ENCODE results near the gene CGB7.
A peak's percentile ranks its signal among the peaks of the same experiment; 100 is the strongest.
"Not testable (repeated sequence)": the region's sequence is repeated elsewhere in the genome, so short reads cannot be mapped to it uniquely, and the experiment has no call there.

The CGB7 gene

GRCh38 chr19:49057636-49058234, at the start of gene CGB7:
Gene CGB7, minus strand, starts transcription at chr19:49057749. Its CDS starts 2,374 bp downstream, at chr19:49055375.
- DNase-seq: no peak

DNA sequence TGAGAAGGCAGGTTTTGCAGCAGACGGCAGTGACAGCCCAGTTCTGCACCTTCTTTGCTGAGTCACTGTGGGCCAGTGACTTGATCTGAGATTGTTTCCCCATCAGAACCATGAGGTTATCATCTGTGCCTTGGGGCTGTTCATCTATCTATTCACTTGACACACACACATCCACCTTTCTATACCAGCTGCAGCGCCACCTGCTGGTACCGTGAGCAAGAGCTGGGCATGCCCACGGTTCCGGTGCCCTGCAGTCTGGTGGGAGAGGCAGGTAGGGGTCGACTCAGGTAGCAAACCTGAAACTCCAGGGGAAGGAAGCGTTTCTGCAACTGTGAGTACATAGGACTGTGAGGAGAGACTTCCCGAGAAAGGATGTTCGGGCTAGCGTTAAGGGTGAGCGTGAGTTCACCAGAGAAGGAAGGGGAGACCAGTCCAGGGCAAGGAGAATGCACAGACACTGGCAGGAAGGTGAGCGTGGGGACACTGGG, 49.1 kb upstream of the CGB7 start:
- DNase-seq: peak; percentile 50

DNA sequence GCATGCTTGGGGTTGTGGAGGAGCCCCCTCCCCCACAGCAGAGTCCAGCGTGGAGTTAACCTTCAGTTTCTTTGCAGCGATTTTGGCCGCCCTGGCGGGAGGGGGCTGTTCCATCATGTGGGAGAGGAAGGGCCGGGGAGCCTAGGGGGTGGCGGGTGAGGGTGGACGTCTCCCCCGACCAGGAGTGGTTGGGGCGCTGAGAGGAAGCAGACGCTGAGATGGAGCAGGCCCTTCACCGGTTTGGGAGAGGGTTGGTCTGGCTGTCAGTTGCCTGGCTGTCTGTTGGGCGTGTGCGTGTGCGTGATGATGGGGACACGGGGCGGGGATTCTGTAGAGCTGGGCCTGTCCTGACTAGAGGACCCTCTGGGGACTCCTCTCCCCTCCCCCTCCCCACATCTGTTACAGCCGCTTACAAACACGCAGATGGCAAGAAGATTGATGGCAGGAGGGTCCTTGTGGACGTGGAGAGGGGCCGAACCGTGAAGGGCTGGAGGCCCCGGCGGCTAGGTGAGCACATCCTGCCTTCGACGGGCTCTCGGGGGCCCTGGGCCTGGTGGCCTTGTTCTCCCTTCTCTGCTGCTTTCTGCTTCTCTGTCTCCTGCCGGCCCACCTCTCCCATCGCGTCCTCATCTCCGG, 46.8 kb upstream of the CGB7 start:
- DNase-seq: no peak

DNA sequence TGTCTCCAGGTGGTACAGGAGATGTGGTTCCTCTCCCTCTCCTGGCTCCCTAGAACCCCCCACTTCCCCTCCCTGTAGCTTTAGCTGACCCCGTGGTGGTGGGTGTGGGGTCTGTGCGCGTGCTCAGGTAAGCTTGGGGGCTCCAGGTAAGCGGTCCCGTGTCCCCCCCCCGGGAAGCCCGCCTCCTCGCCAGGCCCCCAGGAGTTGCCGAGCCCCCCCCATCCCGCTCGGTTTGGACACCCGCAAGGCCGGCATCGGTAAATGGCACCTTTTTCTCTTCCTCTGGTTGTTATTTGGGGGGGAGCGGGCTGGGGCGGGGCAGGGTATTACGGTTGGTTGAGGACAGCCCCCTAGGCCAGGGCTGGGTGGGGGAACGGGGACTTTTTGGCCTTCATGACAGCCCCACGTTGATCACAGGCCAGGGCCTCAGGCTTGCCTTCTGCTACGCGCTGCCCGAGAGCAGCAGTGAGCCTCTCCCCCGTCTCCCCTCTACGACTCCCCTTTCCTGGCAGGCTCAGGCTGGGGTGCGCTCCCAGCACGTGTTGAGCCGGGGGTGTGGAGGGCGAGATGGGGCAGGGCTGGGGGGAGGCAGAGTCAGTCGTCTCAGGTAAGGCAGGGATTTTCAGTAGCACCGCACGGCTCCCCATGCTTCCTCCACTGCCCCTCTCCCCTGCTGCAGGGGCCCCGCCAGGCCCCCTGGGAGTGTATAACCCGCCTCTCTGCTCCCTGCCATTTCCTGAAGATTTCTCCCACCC, 46.0 kb upstream of the CGB7 start:
- no peak for DNase-seq

DNA sequence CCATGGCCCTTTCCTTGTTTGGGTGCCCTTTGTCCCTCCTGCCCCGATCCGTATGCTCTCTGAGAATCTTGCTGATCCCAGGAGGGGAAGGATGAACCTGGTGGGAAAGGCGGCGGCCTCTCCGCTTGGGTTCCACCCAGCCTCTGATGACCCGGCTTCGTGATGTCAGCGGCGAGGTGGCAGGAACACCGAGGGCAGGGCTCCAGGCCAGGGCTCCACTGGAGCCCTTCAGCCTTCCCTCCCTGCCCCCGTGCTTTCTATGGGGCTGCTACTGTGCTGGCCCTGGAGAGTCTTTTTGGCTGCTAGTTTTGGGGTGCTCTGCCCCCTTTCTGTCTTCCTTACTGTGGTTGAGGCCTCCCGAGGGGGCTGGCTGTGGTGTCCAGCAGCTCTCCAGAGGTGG, 44.8 kb upstream of the CGB7 start:
- no peak for DNase-seq

- DNase-seq: no peak
Measured at GRCh38 chr19:49101160-49101559, 43.6 kb upstream of the CGB7 start.

DNA sequence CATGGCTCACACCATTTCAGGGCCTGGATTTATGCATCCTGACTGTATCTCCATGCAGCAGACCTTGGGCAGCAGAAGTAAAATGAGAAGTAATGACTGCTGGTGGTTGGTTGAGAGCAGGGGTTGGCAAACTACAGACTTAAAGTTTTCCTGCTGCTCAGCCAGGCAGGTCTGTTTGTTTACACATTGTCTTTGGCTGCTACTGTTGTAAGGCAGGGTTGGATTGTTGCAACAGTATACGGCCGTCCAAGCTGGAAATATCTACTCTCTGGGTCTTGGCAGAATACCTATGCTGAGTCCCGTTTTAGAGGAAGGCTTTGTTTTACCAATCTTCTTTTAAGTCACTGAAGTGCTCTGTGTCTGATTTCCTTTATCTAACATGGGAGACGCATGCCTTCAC, 41.2 kb upstream of the CGB7 start:
- DNase-seq: no peak

DNA sequence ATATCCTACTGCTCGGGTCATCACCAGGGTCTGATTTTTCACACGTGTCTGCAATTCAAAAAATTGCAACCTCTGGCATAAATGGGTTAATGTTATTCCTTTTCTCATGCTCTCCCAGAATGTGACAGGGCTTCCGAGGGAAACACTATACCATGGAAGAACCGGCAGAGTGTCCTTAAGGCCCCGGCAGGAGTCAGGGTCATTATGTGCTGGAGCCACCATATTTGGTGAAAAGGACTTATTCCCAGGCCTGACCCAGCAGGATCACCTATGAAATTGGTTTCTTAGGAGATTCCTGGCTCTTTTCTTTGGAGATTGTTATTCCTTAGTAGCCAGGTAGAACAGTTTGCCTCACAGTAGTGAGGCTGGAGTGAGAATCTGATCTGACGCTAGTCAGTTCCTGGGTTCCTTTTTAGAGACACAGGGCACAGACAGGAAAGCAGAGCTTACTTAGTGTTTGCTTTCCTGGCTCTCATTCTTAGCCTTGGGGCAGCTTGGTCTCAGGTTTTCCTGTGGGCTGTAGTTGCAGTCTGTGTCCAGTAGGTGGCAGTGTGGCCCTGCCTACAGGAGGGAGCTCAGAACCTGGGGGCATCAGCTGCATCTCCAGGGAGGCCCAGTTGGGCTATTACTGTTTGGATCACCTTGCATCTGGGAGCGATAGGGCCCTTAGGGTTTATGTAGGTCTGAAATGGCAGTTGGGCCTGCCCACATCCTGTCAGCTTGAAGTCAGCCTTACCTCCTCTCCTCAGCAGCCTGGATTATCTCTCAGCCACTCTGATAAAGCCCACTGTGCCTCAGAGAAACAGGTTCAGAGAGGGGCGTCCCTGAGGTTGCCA, 40.1 kb upstream of the CGB7 start:
- peak; percentile 47 for DNase-seq

- no peak for DNase-seq
Measured at GRCh38 chr19:49094505-49095482, 37.2 kb upstream of the CGB7 start.

DNA sequence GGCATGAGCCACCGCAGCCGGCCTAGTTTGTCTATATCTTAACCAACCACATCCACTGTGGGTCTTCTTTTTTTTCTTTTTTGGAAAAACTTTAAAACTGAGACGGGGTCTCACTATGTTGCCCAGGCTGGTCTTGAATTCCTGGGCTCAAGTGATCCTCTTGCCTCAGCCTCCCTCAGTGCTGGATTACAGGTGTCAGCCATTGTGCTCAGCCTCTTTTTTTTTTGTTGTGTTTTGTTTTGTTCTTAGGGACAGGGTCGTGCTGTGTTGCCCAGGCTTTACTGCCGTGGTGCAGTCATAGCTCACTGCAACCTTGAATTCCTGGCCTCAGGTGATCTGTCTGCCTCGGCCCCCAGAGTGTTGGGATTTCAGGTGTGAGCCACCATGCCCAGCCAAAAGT, 35.1 kb upstream of the CGB7 start:
- no peak for DNase-seq

- no peak for DNase-seq
Measured at GRCh38 chr19:49091391-49092038, 34.0 kb upstream of the CGB7 start.

DNA sequence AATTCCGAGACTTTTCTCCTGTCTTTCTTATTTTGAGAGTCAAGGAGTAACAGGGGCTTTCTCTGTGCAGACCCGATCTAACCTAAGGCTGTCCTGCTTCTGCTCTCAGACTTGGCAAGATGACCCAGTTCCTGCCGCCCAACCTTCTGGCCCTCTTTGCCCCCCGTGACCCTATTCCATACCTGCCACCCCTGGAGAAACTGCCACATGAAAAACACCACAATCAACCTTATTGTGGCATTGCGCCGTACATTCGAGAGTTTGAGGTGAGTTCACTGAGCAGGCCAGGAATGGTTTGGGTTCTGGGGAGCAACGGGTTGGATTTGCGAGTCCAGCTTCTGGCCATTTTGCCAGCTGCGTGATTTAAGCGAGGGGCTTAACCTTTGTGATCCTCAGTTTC, 28.7 kb upstream of the CGB7 start:
- DNase-seq: no peak

GRCh38 chr19:49085868-49086232, 28.3 kb upstream of the CGB7 start:
- DNase-seq: no peak

GRCh38 chr19:49085020-49085867, 27.7 kb upstream of the CGB7 start, which contains the start of gene SNRNP70:
Gene SNRNP70, plus strand, starts transcription at chr19:49085451. Its CDS starts 964 bp downstream, at chr19:49086415.
- DNase-seq: peak; percentile 94

DNA sequence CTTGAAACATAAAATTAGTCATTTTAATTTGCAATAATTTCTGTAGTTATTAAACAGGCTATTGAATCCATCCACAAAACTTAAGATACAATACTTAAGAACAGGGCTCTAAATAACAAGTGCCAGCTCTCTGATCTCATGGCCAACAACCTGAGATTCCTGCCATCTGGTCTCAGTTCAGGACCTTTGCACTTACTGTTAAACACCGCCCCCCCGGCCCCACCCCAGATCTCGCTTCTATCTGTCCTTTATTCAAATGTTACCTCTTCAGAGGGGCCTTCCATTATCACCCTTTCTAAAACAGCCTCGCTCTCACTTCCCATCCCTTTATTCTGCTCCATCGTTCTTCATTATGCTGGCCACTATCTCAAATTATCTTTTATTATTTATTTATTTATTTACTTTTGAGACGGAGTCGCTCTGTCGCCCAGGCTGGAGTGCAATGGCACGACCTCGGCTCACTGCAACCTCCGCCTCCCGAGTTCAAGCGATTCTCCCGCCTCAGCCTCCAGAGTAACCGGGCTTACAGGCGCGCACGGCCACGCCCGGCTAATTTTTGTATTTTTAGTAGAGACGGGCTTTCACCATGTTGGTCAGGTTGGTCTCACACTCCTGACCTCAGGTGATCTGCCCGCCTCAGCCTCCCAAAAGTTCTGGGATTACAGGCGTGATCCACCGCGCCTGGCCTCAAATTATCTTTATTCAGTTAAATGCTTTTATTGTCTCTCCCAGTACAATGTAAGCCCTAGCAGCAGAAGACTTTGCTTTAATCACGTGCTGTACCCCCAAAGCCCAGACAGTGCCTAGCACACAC, 26.9 kb upstream of the CGB7 start:
- DNase-seq: no peak

GRCh38 chr19:49081273-49081672, 23.7 kb upstream of the CGB7 start:
- no peak for DNase-seq

GRCh38 chr19:49080392-49080791, 22.8 kb upstream of the CGB7 start:
- no peak for DNase-seq

GRCh38 chr19:49074869-49075268, 17.3 kb upstream of the CGB7 start:
- DNase-seq: not testable (repeated sequence)

All from KG1 (cell line).